SK-N-SH treated with all-trans-retinoic acid at 6 μM for 48 hours (cell line): ENCODE results near the gene ARHGAP24.

ENCODE experiments used
- ARNTL ChIP-seq: fragments of 450-650 bp; formaldehyde crosslinking; IDR thresholded peaks from 2 replicates; pipeline ENCODE4 v1.5.0; 2020; ENCODE audit warnings: low read depth, mild to moderate bottlenecking, moderate library complexity, borderline replicate concordance
- ESRRG ChIP-seq: fragments of 250-450 bp; sonication (Bioruptor Pico); IDR thresholded peaks from 2 replicates; pipeline ENCODE4 v1.6.1; 2021; ENCODE audit warnings: mild to moderate bottlenecking
- GLIS3 ChIP-seq: fragments of 250-450 bp; sonication (Bioruptor Pico); IDR thresholded peaks from 2 replicates; pipeline ENCODE4 v1.5.0; 2020; ENCODE audit warnings: mild to moderate bottlenecking, moderate library complexity
- ISL1 ChIP-seq: fragments of 250-450 bp; sonication (Bioruptor Pico); IDR thresholded peaks from 2 replicates; pipeline ENCODE4 v2.1.2; 2022; ENCODE audit warnings: mild to moderate bottlenecking, moderate library complexity
- SNAI2 ChIP-seq: fragments of 250-450 bp; sonication (Bioruptor Pico); IDR thresholded peaks from 2 replicates; pipeline ENCODE4 v1.5.0; 2020; ENCODE audit warnings: mild to moderate bottlenecking, moderate library complexity
- TCF4 ChIP-seq: fragments of 250-450 bp; sonication (Bioruptor Pico); IDR thresholded peaks from 2 replicates; pipeline ENCODE4 v1.8.0; 2021; ENCODE audit warnings: mild to moderate bottlenecking, moderate library complexity, borderline replicate concordance
- TOX ChIP-seq: fragments of 250-450 bp; sonication (Bioruptor Pico); IDR thresholded peaks from 2 replicates; pipeline ENCODE4 v1.8.0; 2021; ENCODE audit warnings: mild to moderate bottlenecking, moderate library complexity, borderline replicate concordance
- ZNF8 ChIP-seq: fragments of 450-650 bp; formaldehyde crosslinking; IDR thresholded peaks from 2 replicates; pipeline ENCODE4 v1.5.0; 2020; ENCODE audit warnings: mild to moderate bottlenecking, moderate library complexity
- TF ChIP-seq, protein P1 (sequence below): fragments of 250-450 bp; sonication (Bioruptor Pico); IDR thresholded peaks from 2 replicates; pipeline ENCODE4 v1.8.0; 2020; ENCODE audit warnings: mild to moderate bottlenecking, moderate library complexity, borderline replicate concordance
- TF ChIP-seq, protein P2 (sequence below): fragments of 250-450 bp; sonication (Bioruptor Pico); IDR thresholded peaks from 2 replicates; pipeline ENCODE4 v1.5.0; 2020; ENCODE audit warnings: mild to moderate bottlenecking, moderate library complexity
- TF ChIP-seq, protein P3 (sequence below): fragments of 250-450 bp; sonication (Bioruptor Pico); IDR thresholded peaks from 2 replicates; pipeline ENCODE4 v1.8.0; 2021; ENCODE audit warnings: low read depth, mild to moderate bottlenecking, moderate library complexity, borderline replicate concordance

DNA sequence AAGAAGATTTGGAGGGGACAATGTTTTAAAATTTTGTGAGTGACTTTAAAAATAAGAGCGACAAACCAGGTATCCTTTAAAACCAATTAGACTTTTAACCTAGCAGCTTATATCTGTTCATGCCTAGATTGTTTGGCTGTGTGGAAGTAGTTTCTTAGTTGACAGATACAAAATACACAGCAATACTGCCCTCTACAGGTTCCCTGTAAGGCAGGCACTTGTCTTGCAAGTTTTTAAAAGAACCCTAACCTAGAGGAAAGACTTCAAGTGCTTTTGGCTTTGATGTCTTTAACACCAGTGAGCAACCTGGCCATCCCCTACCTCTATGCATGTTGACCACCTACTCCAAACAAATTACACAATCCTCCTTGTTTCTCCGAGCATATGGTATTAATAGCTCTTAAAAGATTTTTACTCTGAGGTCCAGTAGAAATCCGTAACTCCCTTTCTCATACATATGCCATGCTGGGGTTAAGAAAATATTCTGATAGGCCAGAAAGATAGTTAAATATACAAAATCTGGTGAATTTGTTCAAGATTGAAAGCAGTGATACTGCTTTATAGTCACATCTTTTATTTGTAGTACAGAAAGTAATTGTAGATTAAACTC lies 273.0 kb downstream of the ARHGAP24 start:
- TF ChIP-seq, protein P1, sequence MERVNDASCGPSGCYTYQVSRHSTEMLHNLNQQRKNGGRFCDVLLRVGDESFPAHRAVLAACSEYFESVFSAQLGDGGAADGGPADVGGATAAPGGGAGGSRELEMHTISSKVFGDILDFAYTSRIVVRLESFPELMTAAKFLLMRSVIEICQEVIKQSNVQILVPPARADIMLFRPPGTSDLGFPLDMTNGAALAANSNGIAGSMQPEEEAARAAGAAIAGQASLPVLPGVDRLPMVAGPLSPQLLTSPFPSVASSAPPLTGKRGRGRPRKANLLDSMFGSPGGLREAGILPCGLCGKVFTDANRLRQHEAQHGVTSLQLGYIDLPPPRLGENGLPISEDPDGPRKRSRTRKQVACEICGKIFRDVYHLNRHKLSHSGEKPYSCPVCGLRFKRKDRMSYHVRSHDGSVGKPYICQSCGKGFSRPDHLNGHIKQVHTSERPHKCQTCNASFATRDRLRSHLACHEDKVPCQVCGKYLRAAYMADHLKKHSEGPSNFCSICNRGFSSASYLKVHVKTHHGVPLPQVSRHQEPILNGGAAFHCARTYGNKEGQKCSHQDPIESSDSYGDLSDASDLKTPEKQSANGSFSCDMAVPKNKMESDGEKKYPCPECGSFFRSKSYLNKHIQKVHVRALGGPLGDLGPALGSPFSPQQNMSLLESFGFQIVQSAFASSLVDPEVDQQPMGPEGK (CRISPR knock-in tag) = no peak
- TF ChIP-seq, protein P2, sequence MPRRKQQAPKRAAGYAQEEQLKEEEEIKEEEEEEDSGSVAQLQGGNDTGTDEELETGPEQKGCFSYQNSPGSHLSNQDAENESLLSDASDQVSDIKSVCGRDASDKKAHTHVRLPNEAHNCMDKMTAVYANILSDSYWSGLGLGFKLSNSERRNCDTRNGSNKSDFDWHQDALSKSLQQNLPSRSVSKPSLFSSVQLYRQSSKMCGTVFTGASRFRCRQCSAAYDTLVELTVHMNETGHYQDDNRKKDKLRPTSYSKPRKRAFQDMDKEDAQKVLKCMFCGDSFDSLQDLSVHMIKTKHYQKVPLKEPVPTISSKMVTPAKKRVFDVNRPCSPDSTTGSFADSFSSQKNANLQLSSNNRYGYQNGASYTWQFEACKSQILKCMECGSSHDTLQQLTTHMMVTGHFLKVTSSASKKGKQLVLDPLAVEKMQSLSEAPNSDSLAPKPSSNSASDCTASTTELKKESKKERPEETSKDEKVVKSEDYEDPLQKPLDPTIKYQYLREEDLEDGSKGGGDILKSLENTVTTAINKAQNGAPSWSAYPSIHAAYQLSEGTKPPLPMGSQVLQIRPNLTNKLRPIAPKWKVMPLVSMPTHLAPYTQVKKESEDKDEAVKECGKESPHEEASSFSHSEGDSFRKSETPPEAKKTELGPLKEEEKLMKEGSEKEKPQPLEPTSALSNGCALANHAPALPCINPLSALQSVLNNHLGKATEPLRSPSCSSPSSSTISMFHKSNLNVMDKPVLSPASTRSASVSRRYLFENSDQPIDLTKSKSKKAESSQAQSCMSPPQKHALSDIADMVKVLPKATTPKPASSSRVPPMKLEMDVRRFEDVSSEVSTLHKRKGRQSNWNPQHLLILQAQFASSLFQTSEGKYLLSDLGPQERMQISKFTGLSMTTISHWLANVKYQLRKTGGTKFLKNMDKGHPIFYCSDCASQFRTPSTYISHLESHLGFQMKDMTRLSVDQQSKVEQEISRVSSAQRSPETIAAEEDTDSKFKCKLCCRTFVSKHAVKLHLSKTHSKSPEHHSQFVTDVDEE = no peak
- TF ChIP-seq ISL1 (CRISPR knock-in tag) (no peak), GLIS3 (CRISPR knock-in tag) (no peak), TCF4 (CRISPR knock-in tag) (no peak), ZNF8 (no peak), SNAI2 (CRISPR knock-in tag) (no peak), ARNTL (CRISPR knock-in tag) (no peak), TOX (CRISPR knock-in tag) (no peak), ESRRG (CRISPR knock-in tag) (no peak)
- TF ChIP-seq, protein P3, sequence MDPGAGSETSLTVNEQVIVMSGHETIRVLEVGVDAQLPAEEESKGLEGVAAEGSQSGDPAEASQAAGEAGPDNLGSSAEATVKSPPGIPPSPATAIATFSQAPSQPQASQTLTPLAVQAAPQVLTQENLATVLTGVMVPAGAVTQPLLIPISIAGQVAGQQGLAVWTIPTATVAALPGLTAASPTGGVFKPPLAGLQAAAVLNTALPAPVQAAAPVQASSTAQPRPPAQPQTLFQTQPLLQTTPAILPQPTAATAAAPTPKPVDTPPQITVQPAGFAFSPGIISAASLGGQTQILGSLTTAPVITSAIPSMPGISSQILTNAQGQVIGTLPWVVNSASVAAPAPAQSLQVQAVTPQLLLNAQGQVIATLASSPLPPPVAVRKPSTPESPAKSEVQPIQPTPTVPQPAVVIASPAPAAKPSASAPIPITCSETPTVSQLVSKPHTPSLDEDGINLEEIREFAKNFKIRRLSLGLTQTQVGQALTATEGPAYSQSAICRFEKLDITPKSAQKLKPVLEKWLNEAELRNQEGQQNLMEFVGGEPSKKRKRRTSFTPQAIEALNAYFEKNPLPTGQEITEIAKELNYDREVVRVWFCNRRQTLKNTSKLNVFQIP (CRISPR knock-in tag) = no peak
